Prostate gland (tissue), 2 donors: ENCODE data around the gene CTNNA2.

Source experiments
- CTCF ChIP-seq, 4 experiments: fragments of 200-600 bp in 2 of 4; fragments of 450-650 bp in 2 of 4; sonication (generic) in 2 of 4; IDR thresholded peaks; 1 replicate in 3 of 4; 2 replicates in 1 of 4; pipeline ENCODE4 v1.5.1; 2016 to 2019; ENCODE audit warnings: antibody characterized with exemption in 4 of 4, mild to moderate bottlenecking in 2 of 4, moderate library complexity in 2 of 4
- POLR2A ChIP-seq: fragments of 450-650 bp; IDR thresholded peaks from one replicate; pipeline ENCODE4 v1.6.1; 2016; ENCODE audit warnings: antibody characterized with exemption, mild to moderate bottlenecking

DNA sequence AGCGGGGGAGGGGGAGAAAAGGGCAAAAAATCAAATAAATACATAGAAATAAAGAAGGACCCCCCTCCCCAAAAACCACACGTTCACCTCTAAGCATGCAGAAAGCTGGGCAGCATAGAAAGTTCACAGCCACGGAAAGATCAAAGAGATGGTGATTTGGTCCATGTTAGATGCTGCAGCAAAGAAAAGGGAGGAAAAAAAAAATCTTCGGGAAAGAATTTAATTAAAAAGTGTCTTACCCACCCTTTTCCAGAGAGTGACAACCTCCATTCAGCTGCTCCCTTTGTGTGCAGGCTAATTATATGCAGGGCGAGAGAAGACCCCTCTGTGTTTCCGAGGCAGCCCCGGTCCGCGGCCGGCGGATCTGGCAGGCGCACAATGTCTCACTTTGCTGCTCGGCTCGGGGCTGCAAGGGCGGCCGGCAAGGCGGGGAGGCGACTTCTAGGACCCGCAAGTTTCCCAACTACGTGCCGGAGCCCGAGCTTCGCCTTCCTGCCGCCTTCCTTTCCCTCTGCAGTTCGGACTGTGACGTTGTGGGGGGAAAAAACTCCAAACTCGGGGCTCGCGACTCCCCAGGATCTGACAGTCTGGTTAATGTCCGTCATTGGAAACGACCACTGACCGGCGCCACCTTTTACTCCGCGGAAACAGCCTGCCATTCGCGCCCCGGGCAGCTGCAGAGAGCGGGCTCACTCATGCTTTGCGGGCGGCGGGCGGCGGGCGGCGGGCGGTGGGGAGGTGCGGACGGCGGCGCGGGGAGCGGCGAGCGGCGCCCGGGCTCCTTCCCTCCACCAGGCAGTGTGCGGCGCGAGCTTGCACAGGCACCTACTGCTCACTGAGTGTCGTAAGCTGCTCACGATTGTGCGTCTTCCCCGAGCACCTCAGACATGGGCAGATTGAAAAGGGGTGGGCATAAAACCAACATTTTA lies 791.3 kb downstream of the CTNNA2 start, which contains the start of gene LRRTM1:
- TF ChIP-seq POLR2A (no peak), CTCF (IDR thresholded peaks at IDR 0.05) (no peak)
